Astrocyte (in vitro differentiated cells and primary cell): ENCODE measurements around the gene THNSL1. TPM values are rescaled to one million over a fixed set of nuclear protein-coding genes. Genes with fewer than 3 reads are reported as not detected.

Experiments
- DNase-seq: peaks from one replicate; pipeline ENCODE4 v3.0.0-alpha.2; 2010; ENCODE audit warnings: low read depth
- FAIRE-seq: peaks from 2 replicates; lab custom pipeline; 2011; peaks lifted over from hg19 to GRCh38; lab: Jason Lieb, UNC
- H2AFZ ChIP-seq: 2 replicates; pipeline ENCODE4 v1.6.0; 2012; ENCODE audit warnings: low read depth, low read length, inconsistent platforms
- H3K27ac ChIP-seq: 2 replicates; pipeline ENCODE4 v1.5.1; 2011; ENCODE audit warnings: low read depth, low read length, inconsistent platforms
- H3K27me3 ChIP-seq: 2 replicates; pipeline ENCODE4 v1.6.0; 2011; ENCODE audit warnings: low read length, inconsistent platforms; ENCODE audit not compliant: insufficient read depth
- H3K36me3 ChIP-seq: 2 replicates; pipeline ENCODE4 v1.5.1; 2011; ENCODE audit warnings: low read length, inconsistent platforms; ENCODE audit not compliant: insufficient read depth
- H3K4me1 ChIP-seq: 2 replicates; pipeline ENCODE4 v1.5.1; 2011; ENCODE audit warnings: low read length, inconsistent platforms; ENCODE audit not compliant: insufficient read depth
- H3K4me2 ChIP-seq: 2 replicates; pipeline ENCODE4 v1.6.0; 2012; ENCODE audit warnings: low read length, inconsistent platforms
- H3K4me3 ChIP-seq: 2 replicates; pipeline ENCODE4 v1.5.1; 2011; ENCODE audit warnings: low read depth, mild to moderate bottlenecking, low read length, inconsistent platforms; ENCODE audit not compliant: insufficient read depth
- H3K79me2 ChIP-seq: 2 replicates; pipeline ENCODE4 v1.6.0; 2012; ENCODE audit warnings: mild to moderate bottlenecking, low read length, inconsistent platforms; ENCODE audit not compliant: insufficient read depth
- H3K9ac ChIP-seq: 2 replicates; pipeline ENCODE4 v1.6.0; 2012; ENCODE audit warnings: mild to moderate bottlenecking, low read length, inconsistent platforms
- H3K9me3 ChIP-seq: 2 replicates; pipeline ENCODE4 v1.5.1; 2012; ENCODE audit warnings: low read depth, mild to moderate bottlenecking, low read length, inconsistent platforms; ENCODE audit not compliant: insufficient read depth
- H4K20me1 ChIP-seq: 2 replicates; pipeline ENCODE4 v1.6.0; 2012; ENCODE audit warnings: low read length, inconsistent platforms; ENCODE audit not compliant: insufficient read depth
- H3K27ac Mint-ChIP-seq: one replicate; pipeline ENCODE4 v1.8.0; 2021; ENCODE audit warnings: mild to moderate bottlenecking, mixed read lengths; ENCODE audit not compliant: unreplicated experiment
- H3K27me3 Mint-ChIP-seq: one replicate; pipeline ENCODE4 v1.8.0; 2021; ENCODE audit warnings: low read depth, mixed read lengths; ENCODE audit not compliant: unreplicated experiment
- H3K36me3 Mint-ChIP-seq: one replicate; pipeline ENCODE4 v1.8.0; 2021; ENCODE audit warnings: low read depth, mixed read lengths; ENCODE audit not compliant: unreplicated experiment
- H3K4me1 Mint-ChIP-seq: one replicate; pipeline ENCODE4 v1.8.0; 2021; ENCODE audit warnings: low read depth, mixed read lengths; ENCODE audit not compliant: unreplicated experiment
- H3K4me3 Mint-ChIP-seq: one replicate; pipeline ENCODE4 v1.8.0; 2021; ENCODE audit warnings: mild to moderate bottlenecking, moderate library complexity, mixed read lengths; ENCODE audit not compliant: unreplicated experiment
- H3K9me3 Mint-ChIP-seq: one replicate; pipeline ENCODE4 v1.8.0; 2021; ENCODE audit warnings: mild to moderate bottlenecking, mixed read lengths; ENCODE audit not compliant: unreplicated experiment
- EZH2 ChIP-seq: IDR thresholded peaks from 2 replicates; pipeline ENCODE4 v1.6.1; 2012; ENCODE audit warnings: mild to moderate bottlenecking, low read length, inconsistent platforms; ENCODE audit not compliant: insufficient read depth
- total RNA-seq: library from RNA; stranded (reverse); gene quantifications from 2 replicates; pipeline ENCODE4 v1.2.1, GENCODE V29; 2021
- TF ChIP-seq, protein P1 (sequence below): IDR thresholded peaks from 2 replicates; pipeline ENCODE4 v1.5.1; 2011; ENCODE audit warnings: low read depth, mild to moderate bottlenecking, inconsistent platforms, low read length, moderate library complexity; ENCODE audit not compliant: insufficient read depth

The THNSL1 gene
- total RNA-seq, 1 donor from 2014 or later = 2.7 TPM

DNA sequence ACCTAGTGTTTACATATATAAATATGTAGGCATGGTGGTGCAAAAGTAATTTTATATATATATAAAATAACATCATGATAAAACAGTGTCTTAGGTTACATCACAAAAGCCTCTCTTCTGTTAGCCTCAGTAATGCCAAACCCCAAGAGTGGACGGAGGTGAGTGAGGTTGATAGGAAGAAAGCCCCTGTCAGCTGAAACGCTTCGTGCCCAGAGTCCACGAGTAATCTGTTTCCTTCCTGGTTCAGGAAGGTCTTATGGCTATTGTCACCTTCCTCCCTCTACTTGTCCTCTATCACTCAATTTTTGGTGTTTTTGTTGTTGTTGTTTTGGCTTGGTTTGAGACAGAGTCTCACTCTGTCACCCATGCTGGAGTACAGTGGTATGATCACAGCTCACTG lies 41.5 kb downstream of the THNSL1 start:
- Histone ChIP-seq H3K27me3 (no peaks in the 10 kb centered on the region), H3K9me3 (no peaks in the 10 kb centered on the region), H3K4me1 (peaks cover 17% of the 10 kb centered on the region), H2AFZ (no peak overlapping the region), H4K20me1 (no peaks in the 10 kb centered on the region), H3K4me3 (no peak overlapping the region), H3K4me2 (no peak overlapping the region), H3K79me2 (no peaks in the 10 kb centered on the region), H3K9ac (no peak overlapping the region), H3K36me3 (no peaks in the 10 kb centered on the region), H3K27ac (no peak overlapping the region)
- no peak overlapping the region for H3K4me3 Mint-ChIP-seq
- DNase-seq (no peak), FAIRE-seq (no peak)
- peak overlapping the region; percentile 44 for H3K27ac Mint-ChIP-seq
- peaks cover 28% of the 10 kb centered on the region for H3K4me1 Mint-ChIP-seq
- peaks cover 3% of the 10 kb centered on the region for H3K27me3 Mint-ChIP-seq
- no peaks in the 10 kb centered on the region for H3K36me3 Mint-ChIP-seq
- H3K9me3 Mint-ChIP-seq = no peaks in the 10 kb centered on the region
- TF ChIP-seq EZH2 = no peak
- TF ChIP-seq, protein P1, sequence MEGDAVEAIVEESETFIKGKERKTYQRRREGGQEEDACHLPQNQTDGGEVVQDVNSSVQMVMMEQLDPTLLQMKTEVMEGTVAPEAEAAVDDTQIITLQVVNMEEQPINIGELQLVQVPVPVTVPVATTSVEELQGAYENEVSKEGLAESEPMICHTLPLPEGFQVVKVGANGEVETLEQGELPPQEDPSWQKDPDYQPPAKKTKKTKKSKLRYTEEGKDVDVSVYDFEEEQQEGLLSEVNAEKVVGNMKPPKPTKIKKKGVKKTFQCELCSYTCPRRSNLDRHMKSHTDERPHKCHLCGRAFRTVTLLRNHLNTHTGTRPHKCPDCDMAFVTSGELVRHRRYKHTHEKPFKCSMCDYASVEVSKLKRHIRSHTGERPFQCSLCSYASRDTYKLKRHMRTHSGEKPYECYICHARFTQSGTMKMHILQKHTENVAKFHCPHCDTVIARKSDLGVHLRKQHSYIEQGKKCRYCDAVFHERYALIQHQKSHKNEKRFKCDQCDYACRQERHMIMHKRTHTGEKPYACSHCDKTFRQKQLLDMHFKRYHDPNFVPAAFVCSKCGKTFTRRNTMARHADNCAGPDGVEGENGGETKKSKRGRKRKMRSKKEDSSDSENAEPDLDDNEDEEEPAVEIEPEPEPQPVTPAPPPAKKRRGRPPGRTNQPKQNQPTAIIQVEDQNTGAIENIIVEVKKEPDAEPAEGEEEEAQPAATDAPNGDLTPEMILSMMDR = no peak

DNA sequence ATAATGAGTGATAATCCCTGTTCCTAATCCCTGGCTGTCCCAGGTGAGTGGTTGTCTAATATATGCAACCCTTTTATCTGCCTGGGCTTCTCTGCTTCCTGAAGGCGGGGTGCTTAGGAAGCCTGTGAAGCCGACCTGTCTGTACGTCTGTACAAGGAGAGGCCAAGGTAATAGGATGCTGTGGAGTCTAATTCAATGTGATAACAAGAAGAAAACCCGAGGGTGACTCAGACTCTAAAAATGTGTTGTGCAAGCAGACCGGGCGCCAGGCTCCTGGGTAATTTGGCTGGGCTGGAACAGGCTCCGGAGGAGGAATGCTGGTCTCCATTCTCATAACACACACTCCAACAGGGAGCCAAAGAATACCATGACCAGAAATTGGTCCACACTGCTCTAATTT lies 43.6 kb downstream of the THNSL1 start:
- H3K27ac Mint-ChIP-seq = peak overlapping the region; percentile 14
- H3K27me3 Mint-ChIP-seq = peaks cover 3% of the 10 kb centered on the region
- no peaks in the 10 kb centered on the region for H3K9me3 ChIP-seq
- no peaks in the 10 kb centered on the region for H4K20me1 ChIP-seq
- peak overlapping the region; percentile 43 for H3K27ac ChIP-seq
- no peaks in the 10 kb centered on the region for H3K27me3 ChIP-seq
- H3K4me3 ChIP-seq = no peak overlapping the region
- H3K4me1 ChIP-seq = peaks cover 17% of the 10 kb centered on the region
- FAIRE-seq = peak; percentile 67
- no peak overlapping the region for H3K4me3 Mint-ChIP-seq
- H3K4me1 Mint-ChIP-seq = peaks cover 32% of the 10 kb centered on the region
- peak; percentile 91 for DNase-seq
- no peak for TF ChIP-seq EZH2
- TF ChIP-seq, protein P1 = no peak
- no peaks in the 10 kb centered on the region for H3K9me3 Mint-ChIP-seq
- no peak overlapping the region for H3K9ac ChIP-seq
- peak overlapping the region; percentile 7 for H3K4me2 ChIP-seq
- no peaks in the 10 kb centered on the region for H3K36me3 ChIP-seq
- no peak overlapping the region for H2AFZ ChIP-seq
- H3K79me2 ChIP-seq = no peaks in the 10 kb centered on the region
- no peaks in the 10 kb centered on the region for H3K36me3 Mint-ChIP-seq

DNA sequence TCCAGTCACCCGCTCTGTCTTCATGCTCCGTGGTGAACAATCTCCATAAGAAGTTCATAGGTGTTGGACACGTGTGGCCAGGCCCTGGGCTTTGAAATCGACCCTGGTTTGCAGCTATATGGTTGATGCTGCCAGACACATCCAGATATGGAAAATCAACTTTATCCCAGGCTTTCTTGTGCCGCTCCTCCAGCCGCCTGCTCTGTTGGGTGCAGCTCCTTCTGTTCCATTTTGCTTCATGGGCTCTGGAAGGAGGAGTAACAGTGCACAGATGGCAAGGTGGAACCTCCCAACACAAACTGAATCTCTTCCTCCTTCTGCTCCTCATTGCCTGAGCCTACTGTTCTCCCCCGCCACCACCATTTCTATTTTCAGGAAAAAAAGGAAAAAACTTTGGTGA lies 44.7 kb downstream of the THNSL1 start:
- H3K9me3 ChIP-seq = no peaks in the 10 kb centered on the region
- Mint-ChIP-seq H3K4me1 (peaks cover 32% of the 10 kb centered on the region), H3K4me3 (no peak overlapping the region), H3K27ac (peak overlapping the region; percentile 99), H3K27me3 (no peaks in the 10 kb centered on the region), H3K36me3 (no peaks in the 10 kb centered on the region), H3K9me3 (no peaks in the 10 kb centered on the region)
- H2AFZ ChIP-seq = no peak overlapping the region
- TF ChIP-seq, protein P1 = no peak
- TF ChIP-seq EZH2 = no peak
- no peaks in the 10 kb centered on the region for H3K36me3 ChIP-seq
- no peak overlapping the region for H3K4me3 ChIP-seq
- DNase-seq (no peak), FAIRE-seq (no peak)
- no peaks in the 10 kb centered on the region for H3K27me3 ChIP-seq
- no peaks in the 10 kb centered on the region for H4K20me1 ChIP-seq
- H3K9ac ChIP-seq = no peak overlapping the region
- peak overlapping the region; percentile 80 for H3K4me2 ChIP-seq
- peaks cover 17% of the 10 kb centered on the region for H3K4me1 ChIP-seq
- peak overlapping the region; percentile 75 for H3K27ac ChIP-seq
- no peaks in the 10 kb centered on the region for H3K79me2 ChIP-seq
